Stimulated activated CD4-positive, alpha-beta T cell treated with anti-CD3 and anti-CD28 coated beads, Interleukin-15, amount 100 ng/mL, for 48 hours (primary cell): ENCODE measurements around the gene B9D1.

Experiments
- DNase-seq, 2 donors: peaks; one replicate each; pipeline ENCODE4 v3.0.0-alpha.2; 2020; ENCODE audit warnings: low read depth in 2 of 2

B9D1 gene

DNA sequence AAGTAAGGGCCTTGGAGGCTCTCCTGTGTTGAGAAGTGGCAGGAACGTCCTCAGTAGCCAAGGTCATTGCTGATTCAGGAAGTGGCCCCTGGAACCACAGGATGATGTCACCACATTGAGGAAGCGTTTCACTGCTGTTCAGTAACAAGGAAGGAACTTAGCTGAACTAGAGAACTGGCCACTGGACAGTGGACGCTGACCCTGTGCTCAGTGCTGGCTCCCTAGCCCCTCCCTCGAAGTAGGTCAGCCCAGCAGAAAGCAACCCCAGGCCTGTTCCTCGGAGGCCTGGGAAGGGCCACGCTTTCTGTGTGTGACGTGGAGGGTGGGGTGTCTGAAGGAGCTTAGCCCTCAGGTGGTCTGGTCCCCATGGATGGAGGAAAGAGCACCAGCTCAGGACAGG lies 58.3 kb downstream of the B9D1 start:
- DNase-seq: no peak

DNA sequence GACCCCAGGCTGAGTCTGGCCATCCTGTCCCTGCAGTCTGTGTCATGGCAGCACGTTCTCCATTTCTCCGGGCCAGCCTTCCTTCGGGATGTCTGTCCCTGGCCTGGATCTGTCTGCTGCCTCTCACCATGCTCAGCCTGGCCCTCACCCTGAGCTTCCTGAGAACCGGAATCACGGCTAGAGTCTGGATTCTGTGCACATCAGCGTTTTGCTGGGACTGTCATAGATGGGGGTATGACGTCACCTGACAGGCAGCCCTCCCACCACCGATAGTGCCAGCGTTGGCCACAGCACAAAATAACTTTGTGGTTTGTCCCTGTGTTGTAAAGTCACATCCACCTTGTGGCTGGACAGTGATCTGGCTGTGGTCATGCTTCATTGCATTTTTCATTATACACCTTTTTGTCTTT lies 59.2 kb downstream of the B9D1 start:
- DNase-seq: no peak

DNA sequence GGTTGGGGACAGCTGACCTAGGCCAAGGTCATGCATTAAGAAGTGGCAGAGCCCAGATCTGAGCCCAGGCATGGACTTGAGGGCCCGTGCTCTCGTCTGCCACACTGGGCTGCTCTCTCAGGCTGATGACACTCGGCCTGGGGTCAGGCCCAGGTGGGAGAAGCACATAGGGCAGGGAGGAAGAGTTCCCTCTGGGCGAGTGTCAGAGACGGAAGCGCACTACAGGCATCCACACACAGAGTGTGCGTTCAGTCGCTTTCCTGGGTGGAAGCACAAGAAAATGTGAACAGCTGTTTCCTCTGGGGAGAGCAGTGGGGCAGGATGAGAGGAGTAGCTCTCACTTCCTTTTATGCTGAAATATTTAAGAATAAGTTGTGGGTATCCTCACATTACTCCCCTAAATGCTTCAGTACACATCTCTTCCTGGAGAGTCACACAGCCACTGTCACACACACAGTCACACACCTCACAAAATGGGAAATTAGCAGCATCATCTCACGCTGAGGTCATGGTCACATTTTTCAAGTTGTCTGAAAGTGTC lies 59.7 kb downstream of the B9D1 start:
- no peak for DNase-seq

DNA sequence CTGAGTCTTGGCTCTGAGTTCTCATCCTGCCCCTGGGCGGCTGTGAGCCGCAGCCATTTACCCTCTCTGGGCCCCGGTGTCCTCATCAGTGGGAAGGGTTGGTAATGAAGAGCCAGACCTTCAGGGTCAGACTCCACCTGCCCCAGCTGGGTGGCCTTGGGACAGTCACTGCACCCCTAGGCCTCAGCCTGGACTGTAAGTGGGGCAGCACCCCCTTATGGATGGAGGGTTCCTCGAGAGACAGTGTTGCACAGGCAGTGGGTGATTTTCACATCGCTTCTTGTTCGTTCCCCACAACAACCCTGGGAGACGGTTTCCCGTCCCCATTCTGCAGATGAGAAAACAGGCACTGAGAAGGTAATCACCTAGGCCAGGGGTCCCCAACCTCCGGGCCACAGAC lies 60.5 kb downstream of the B9D1 start:
- DNase-seq: no peak

DNA sequence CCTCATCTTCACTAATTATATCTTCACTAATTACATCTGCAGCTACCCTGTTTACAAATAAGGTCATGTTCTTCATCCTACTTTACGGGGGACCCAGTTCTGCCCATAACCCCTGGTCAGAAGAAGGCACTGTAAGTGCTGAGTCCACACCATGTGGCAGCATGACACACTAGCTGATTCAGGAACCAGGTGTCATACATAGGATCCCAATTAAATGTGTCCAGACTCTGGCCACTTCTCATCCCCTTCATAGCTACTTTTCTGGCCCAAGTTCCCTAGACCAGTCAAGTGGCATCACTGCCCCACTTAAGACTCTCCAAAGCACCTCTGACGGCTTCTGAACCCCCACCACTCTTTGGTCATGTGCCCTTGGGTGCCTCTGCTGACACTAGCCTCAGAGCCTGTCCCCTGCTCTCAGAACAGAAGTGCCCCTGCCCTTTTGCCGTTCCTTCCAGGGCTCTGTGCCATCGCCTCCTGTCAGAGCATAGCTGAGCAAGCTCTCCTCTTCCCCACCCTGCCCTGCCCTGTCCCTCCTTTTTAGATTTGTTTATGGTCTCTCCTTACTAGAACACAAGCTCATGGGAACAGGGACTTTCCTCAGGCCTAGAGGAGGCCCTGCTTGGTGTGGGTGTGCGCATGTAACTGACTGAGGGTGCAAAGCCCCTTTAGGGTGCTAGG lies 61.1 kb downstream of the B9D1 start:
- DNase-seq: no peak

DNA sequence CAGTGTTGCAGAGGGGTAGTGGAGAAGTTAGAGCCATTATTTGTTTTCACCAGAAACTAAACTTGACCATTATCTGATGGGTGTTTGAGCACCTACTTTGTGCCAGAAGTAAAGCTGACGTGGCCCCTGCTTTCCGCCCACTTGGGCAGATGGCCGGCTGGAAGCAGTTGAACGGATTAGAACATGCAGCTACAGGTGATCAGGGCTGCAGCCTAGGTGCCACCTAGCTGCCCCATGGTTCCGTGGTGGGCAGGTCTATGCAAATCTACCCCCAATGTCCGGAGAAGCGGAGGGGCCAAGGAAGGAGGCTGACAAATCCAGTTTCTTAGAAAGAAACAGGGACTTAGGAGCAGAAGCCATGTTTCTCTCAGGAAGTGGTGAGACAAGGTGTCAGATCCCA lies 62.7 kb downstream of the B9D1 start:
- no peak for DNase-seq

DNA sequence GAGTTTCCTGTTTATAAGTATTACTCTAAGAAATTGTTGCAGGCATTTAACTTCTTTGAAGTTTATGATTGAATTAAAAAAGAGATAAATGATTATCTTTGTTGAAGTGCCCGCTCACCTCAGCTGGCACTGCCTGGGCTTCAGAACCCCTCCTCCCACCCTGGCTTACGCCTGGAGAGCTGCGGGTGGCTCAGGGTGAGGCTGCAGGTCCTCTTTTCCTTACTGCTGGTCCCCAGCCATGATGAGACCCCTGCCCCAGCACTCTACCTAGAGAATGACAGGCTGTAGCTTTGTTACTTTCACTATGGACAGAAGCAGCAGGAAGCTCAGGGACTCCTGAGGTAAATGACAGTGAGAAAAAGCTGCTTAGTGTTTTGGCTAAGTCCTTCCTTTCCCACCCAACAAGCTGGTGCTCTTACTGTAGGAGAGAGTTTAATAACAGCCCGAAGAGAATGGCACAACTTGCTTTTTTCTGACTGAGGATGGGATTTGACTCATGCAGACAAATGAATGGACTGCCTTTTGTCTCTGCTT lies 63.2 kb downstream of the B9D1 start:
- DNase-seq: no peak

DNA sequence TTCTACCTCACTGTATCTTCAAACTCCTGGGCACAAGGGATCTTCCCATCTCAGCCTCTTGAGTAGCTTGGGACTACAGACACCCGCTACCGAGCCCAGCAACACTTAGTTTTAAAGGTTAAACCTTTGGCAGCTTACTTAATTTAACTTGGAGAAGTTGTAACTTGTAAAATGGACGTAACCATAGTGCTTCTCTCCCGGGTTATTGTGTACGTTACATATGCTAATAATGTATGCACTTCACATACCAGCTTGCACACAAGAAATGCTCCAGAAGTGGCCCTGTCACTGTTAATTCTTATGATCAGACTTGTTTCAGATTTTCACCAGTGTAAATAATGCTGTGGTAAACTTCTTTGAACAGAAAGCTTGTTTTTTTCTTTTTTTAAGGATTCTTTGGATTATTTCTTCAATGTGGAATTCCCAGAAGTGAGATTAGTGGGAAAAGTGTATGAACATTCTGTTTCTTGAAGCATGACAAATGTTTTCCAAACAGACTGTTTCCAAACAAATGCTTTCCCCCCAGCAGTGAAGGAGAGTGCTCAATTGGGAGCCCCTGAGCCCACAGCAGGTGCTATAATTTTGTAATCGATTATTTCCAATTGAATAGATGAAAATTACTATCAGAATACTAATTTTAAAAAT lies 63.8 kb downstream of the B9D1 start:
- no peak for DNase-seq

DNA sequence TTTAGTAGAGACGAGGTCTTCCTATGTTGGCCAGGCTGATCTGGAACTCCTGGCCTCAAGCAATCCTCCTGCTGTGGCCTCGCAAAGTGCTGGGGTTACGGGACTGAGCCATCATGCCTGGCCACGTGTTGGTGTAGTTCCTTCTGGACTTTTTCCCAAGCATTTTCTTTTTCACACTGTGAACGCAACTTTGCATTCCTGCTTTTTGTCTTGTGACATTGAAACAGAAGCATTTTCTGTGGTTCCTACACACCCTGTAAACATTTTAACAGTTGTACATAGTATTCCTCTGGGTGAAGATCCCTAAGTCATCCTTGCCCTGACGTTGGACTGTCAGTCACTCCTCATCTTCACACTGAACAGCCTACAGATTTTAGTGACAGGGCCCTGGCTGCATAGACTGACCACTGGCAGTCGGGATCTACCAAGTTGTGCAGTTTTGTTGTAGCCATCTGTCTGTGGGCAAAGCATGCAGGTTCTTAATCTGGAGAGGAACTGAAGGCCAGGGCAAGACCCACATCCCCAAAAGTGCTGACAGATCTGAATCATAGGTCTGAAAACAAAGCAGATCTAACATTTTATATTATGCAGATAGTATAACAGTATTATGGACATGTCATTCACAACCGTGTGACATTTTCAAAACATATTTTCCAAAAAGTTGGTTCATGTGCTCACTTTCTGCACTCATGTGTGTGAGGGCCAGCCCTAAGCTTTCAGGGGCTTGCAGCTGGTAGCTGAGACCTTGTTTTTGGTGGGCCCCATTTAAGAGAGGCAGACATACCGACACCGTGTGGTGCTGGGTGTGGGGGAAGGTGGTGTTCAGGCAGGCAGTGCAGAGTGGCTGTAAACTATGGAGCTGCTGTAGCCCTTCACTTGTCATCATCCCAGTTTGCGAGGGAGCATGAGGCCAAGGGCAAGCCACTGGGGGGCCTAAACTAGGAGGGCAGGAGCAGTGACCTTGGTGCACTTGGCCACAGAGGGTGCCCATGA lies 65.4 kb downstream of the B9D1 start:
- DNase-seq: no peak

DNA sequence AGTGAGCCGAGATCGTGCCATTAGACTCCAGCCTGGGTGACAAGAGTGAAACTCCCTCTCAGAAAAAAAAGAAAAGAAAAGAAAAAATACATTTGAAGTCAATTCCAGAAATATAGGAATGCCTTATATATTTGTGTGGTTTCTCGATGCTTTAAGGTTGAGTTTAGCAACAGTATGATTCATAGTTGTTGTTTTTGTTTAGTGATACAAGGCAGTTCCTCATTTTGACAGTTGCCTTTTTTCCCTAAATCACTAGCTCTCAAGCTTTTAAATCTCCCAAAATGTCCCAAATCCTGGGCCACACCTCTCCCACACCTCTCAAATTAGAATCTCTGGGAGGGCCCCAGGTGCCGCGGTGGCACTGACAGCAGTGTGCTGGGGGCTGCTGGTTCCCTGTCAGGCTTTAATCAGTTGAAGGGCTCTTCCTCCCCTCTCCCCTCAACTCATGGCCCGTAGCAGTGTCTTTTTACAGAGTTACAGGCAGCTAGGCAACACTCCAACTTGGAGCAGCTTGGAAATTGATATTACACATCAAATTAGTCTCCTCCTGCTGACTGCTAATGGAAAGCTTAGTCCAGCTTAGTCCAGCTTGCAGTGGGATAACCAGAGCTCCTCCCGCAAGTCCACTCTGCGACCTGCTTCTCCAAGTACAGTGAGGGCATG lies 66.9 kb downstream of the B9D1 start:
- no peak for DNase-seq

DNA sequence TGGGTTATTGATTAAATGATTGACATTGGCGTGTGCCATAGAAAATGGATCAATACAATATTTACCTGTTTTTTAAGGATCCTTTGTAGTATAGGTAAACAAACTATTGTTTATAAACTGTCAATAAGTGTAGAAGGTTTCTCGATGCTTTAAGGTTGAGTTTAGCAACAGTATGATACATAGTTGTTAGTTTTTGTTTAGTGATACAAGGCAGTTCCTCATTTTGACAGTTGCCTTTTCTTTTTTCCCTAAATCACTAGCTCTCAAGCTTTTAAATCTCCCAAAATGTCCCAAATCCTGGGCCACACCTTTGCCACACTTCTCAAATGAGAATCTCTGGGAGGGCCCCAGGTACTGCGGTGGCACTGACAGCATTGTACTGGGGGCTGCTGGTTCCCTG lies 68.1 kb downstream of the B9D1 start:
- no peak for DNase-seq
